TTC549 (cell line): ENCODE results near the gene ZNF335.

Experiments
- FAIRE-seq: peaks from 2 replicates; lab custom pipeline; 2012; peaks lifted over from hg19 to GRCh38; lab: Jason Lieb, UNC

Gene ZNF335

GRCh38 chr20:45949542-45950329, 22.3 kb downstream of the ZNF335 start:
- FAIRE-seq: no peak

- no peak for FAIRE-seq
Observed at GRCh38 chr20:45948742-45949541, 23.1 kb downstream of the ZNF335 start.

- no peak for FAIRE-seq
Observed at GRCh38 chr20:45948261-45948733, 23.7 kb downstream of the ZNF335 start.

GRCh38 chr20:45947110-45947866, 24.7 kb downstream of the ZNF335 start:
- no peak for FAIRE-seq

GRCh38 chr20:45946149-45946970, 25.6 kb downstream of the ZNF335 start:
- no peak for FAIRE-seq

- no peak for FAIRE-seq
Observed at GRCh38 chr20:45945678-45946148, 26.3 kb downstream of the ZNF335 start.

GRCh38 chr20:45944965-45945677, 26.9 kb downstream of the ZNF335 start:
- FAIRE-seq: no peak

- FAIRE-seq: no peak
Observed at GRCh38 chr20:45944151-45944964, 27.6 kb downstream of the ZNF335 start.

GRCh38 chr20:45943613-45944012, 28.4 kb downstream of the ZNF335 start:
- no peak for FAIRE-seq

- FAIRE-seq: no peak
Observed at GRCh38 chr20:45940469-45940868, 31.5 kb downstream of the ZNF335 start.

- no peak for FAIRE-seq
Observed at GRCh38 chr20:45940053-45940452, 31.9 kb downstream of the ZNF335 start.

- FAIRE-seq: no peak
Observed at GRCh38 chr20:45938727-45939438, 33.1 kb downstream of the ZNF335 start.

- no peak for FAIRE-seq
Observed at GRCh38 chr20:45937765-45938164, 34.2 kb downstream of the ZNF335 start.

GRCh38 chr20:45935416-45936046, 36.5 kb downstream of the ZNF335 start:
- no peak for FAIRE-seq

GRCh38 chr20:45934586-45935415, 37.2 kb downstream of the ZNF335 start, which contains the start of gene PCIF1:
TSS of gene PCIF1 (plus strand) at chr20:45934683. CDS start at chr20:45939000, 4,317 bp downstream.
- FAIRE-seq: no peak

GRCh38 chr20:45934046-45934585, 37.9 kb downstream of the ZNF335 start:
- no peak for FAIRE-seq

GRCh38 chr20:45933266-45934045, 38.5 kb downstream of the ZNF335 start:
- FAIRE-seq: no peak
